Adipocyte (in vitro differentiated cells): Measurements from ENCODE around the gene ANKFN1.

ENCODE experiments used
- DNase-seq: peaks from one replicate; pipeline ENCODE4 v3.0.0-alpha.2; 2015; ENCODE audit warnings: low read depth
- H3K27me3 ChIP-seq: replicated peaks from 2 replicates; pipeline ENCODE4 v1.7.0; 2013; ENCODE audit warnings: mild to moderate bottlenecking, low read length, moderate library complexity; ENCODE audit not compliant: control insufficient read depth, insufficient read depth
- H3K36me3 ChIP-seq: 2 replicates; pipeline ENCODE4 v1.7.0; 2013; ENCODE audit warnings: low read length, mild to moderate bottlenecking, moderate library complexity; ENCODE audit not compliant: control insufficient read depth, insufficient read depth, severe bottlenecking
- H3K4me1 ChIP-seq: 2 replicates; pipeline ENCODE4 v1.7.0; 2013; ENCODE audit warnings: mild to moderate bottlenecking, low read length, moderate library complexity; ENCODE audit not compliant: control insufficient read depth, insufficient read depth
- H3K4me3 ChIP-seq: 2 replicates; pipeline ENCODE4 v1.7.0; 2013; ENCODE audit warnings: mild to moderate bottlenecking, low read length, moderate library complexity
- H3K9ac ChIP-seq: 2 replicates; pipeline ENCODE4 v1.7.0; 2013; ENCODE audit warnings: mild to moderate bottlenecking, low read length, moderate library complexity
- H3K9me3 ChIP-seq: 2 replicates; pipeline ENCODE4 v1.7.0; 2013; ENCODE audit warnings: mild to moderate bottlenecking, low read length, moderate library complexity; ENCODE audit not compliant: control insufficient read depth

The ANKFN1 gene

DNA sequence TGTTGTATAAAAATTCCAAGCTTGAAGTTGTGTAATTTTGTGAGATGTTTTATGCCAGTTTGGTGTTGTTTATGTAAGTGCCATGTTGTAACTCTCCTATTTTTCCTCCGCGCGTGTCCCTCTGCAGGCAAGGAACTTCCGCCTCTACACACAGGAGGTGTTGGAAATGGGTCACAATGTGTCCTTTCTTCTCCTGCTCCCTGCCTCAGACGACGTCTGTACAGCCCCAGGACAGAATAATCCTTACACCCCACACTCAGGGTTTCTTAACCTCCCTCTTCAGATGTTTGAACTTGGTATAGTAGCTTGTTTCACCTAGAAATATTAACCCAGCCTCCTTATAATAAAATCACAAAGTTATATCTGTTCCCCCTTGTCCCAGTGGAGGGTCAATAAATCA, 329.0 kb downstream of the ANKFN1 start:
- Histone ChIP-seq H3K9ac (no peak overlapping the region), H3K27me3 (no peaks in the 10 kb centered on the region), H3K4me3 (no peak overlapping the region), H3K4me1 (peaks cover 2% of the 10 kb centered on the region), H3K36me3 (no peaks in the 10 kb centered on the region), H3K9me3 (no peaks in the 10 kb centered on the region)
- DNase-seq: no peak

DNA sequence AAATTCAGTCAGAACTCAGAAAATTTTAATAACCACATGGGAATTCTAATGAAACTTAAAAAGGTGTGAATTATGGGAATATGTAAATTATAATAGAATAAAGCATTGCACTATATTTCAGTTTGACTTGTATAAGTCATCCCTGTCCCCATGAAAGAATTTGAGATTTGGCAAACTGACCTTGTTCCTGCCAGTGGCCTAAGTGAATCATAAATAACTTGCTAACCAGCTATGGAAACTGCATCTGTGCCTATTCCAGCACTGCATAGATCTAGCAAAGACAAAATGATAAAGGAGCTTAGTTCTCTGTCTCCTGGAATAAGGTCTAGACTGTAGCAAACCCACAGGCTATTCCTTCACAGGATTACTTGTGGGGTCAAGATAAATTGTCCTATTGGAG, 333.5 kb downstream of the ANKFN1 start:
- Histone ChIP-seq H3K27me3 (no peaks in the 10 kb centered on the region), H3K4me3 (no peak overlapping the region), H3K9ac (no peak overlapping the region), H3K9me3 (no peaks in the 10 kb centered on the region), H3K36me3 (no peaks in the 10 kb centered on the region), H3K4me1 (no peaks in the 10 kb centered on the region)
- no peak for DNase-seq

DNA sequence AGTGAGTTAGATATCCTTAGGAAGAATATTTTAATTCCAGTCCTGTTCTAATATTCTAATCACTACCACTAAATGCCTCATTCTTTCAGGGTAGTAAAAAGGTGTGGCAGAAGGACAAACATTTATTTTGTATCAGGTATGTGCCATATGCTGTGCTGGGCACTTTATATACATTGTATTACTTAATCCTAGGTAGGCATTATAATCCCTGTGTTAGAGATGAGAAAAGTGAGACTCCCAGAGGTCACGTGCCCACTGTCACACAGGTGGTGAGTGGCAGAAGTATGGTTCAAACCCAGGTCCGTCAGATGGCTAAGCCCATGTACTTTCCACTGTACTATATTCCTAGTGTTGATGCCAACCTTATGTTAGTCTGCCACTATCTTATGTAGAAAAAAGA, 335.5 kb downstream of the ANKFN1 start:
- Histone ChIP-seq H3K27me3 (no peaks in the 10 kb centered on the region), H3K36me3 (no peaks in the 10 kb centered on the region), H3K4me3 (no peak overlapping the region), H3K9ac (no peak overlapping the region), H3K4me1 (no peaks in the 10 kb centered on the region), H3K9me3 (no peaks in the 10 kb centered on the region)
- no peak for DNase-seq

DNA sequence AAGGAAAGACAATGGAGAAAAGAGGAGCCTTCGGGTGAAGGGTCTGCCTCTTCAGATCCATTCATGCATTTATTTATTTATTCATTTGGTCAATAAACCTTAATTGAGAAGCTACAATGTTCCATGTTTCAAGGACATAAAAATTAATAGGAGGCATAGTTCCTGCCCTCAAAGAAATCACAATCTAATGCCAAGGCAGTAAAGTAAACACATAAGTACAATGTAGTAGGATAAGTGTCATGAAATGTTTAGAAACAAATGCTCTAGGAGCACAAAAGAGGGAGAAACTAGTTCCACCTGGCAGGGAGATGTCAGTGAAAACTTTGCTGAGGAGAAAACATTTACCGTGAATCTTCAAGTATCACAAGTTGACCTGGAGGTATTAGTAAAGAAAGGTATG, 336.7 kb downstream of the ANKFN1 start:
- H3K4me1 ChIP-seq: no peaks in the 10 kb centered on the region
- no peaks in the 10 kb centered on the region for H3K27me3 ChIP-seq
- no peak for DNase-seq
- no peak overlapping the region for H3K9ac ChIP-seq
- no peaks in the 10 kb centered on the region for H3K36me3 ChIP-seq
- no peaks in the 10 kb centered on the region for H3K9me3 ChIP-seq
- H3K4me3 ChIP-seq: no peak overlapping the region

DNA sequence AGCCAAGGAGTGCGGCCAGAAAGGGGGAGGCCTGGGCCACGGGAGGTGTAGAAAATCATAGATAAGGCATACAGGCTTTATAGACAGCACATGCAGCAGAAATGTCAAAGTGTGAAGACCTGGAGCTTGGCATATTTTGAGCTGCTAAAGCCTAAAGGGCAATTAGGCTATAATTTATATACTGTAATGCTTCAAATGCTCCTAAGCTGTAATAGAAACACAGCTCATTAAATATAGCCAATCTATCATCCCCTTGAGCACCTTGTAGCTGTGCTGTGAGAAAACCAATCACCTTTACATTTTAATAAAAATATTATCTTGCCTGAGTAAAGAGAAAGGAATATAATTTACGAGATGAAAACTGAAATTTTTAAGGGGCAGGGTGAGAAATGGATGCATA, 342.3 kb downstream of the ANKFN1 start:
- no peak for DNase-seq
- H3K4me3 ChIP-seq: no peak overlapping the region

DNA sequence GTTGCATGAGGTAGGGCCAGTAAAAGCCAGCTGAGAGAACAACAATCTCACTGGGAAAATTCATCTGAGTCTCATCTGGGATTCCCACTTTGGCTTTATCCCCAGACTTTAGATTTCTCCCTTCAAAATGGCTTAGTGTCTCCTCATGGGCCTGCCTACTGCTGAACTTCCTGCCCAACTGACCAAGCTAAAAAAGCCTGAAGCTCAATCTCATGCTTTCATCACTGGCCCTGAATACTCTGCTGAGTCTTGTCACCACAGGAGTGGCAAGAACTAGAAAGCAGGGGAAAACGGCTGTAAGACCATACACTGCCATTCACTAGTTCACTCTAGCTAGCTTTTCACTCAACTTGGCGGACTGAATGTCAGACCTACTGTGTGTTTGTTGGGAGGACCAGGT, 343.9 kb downstream of the ANKFN1 start:
- no peak for DNase-seq
- H3K27me3 ChIP-seq: no peaks in the 10 kb centered on the region
- H3K9me3 ChIP-seq: no peaks in the 10 kb centered on the region

More for the DNA sequence above, 342.3 kb downstream of the ANKFN1 start:
- Histone ChIP-seq H3K36me3 (no peaks in the 10 kb centered on the region), H3K9me3 (no peaks in the 10 kb centered on the region), H3K27me3 (no peaks in the 10 kb centered on the region), H3K9ac (no peak overlapping the region), H3K4me1 (no peaks in the 10 kb centered on the region)

DNA sequence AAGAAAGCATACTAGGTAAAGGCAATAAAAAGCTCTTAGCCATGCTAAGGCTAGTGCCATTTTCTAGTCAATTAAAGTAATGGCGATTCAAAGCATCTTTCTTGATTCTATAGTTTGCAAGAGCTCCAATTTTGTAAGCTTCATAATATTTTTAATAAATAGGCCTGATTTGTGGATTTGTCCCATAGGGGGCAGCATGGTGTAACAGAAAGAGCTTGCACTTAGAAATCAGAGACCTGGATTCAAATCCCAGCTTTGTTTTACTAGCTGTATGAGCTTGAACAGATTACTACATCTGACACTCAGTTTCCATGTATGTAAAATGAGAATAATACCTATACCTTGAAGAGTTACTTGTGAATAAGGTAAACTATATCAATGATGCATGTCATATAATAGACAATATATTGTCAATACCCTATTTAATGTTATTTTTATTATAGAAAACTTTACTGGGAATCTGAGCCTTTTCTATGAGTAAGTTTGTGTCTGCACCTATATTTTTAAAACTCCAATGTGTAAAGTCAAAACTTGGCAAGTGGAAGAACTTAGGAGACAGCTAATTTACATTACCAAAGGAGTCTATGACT, 346.6 kb downstream of the ANKFN1 start:
- Histone ChIP-seq H3K36me3 (no peaks in the 10 kb centered on the region), H3K9ac (no peak overlapping the region), H3K4me3 (no peak overlapping the region), H3K9me3 (no peaks in the 10 kb centered on the region), H3K27me3 (no peaks in the 10 kb centered on the region), H3K4me1 (peaks cover 12% of the 10 kb centered on the region)
- DNase-seq: peak; percentile 48

More for the DNA sequence above, 343.9 kb downstream of the ANKFN1 start:
- no peaks in the 10 kb centered on the region for H3K36me3 ChIP-seq
- H3K9ac ChIP-seq: no peak overlapping the region
- H3K4me3 ChIP-seq: no peak overlapping the region
- H3K4me1 ChIP-seq: peaks cover 5% of the 10 kb centered on the region

DNA sequence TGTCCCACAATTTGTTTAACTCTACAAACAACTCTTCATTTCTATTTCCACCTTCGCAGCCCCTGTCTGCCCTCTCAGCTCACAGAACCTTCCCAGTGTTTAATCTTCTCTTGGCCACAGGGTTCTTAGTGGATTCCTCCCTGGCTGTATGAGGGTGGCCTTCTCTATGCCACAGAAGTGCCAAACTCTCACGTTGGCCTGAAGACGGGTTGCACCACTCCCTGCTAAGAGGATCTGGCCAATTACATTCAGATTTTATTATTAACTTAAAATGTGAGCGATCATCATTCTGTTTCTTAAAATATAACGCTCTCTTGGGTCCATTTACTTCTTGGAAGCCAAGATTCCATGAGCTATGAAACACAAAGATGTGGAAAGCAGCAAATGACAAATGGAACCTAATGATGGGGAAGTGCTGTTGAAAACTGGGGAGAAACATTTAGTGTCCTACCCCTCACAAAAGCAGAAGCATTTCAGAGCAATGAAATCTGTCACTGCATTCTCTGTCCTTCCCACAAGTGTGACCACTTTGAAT, 348.9 kb downstream of the ANKFN1 start:
- no peaks in the 10 kb centered on the region for H3K27me3 ChIP-seq
- DNase-seq: no peak
- H3K9ac ChIP-seq: no peak overlapping the region
- no peak overlapping the region for H3K4me3 ChIP-seq
- no peaks in the 10 kb centered on the region for H3K9me3 ChIP-seq
- no peaks in the 10 kb centered on the region for H3K36me3 ChIP-seq
- H3K4me1 ChIP-seq: peaks cover 12% of the 10 kb centered on the region

DNA sequence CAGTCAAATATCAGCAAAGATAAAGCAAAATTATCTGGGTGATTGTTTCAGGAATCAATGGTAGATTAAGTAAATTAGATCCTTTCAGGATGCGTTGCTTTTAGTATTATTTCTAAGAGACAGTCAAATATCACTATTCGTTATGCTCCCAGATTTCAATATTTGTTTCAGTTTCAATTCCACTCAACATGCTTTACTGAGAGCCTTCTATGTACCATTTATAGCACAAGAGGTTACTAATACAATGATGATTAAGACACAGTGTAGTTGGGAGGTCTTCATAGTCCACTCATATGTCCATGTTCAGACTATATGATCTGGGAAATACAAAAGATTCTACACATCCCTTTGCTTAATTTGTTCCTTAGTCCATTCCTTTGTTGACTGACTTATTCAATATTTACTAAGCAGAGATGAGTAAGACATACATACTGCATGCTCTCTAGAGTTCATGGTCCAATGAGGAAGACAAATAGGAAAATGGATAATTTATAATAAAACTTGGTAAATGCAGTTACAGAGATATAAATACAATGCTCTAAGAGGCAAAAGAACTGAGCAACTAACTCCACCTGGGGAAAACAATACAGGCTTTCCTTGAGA, 352.0 kb downstream of the ANKFN1 start:
- DNase-seq: no peak
- Histone ChIP-seq H3K4me3 (no peak overlapping the region), H3K36me3 (no peaks in the 10 kb centered on the region), H3K9me3 (no peaks in the 10 kb centered on the region), H3K27me3 (peaks cover 18% of the 10 kb centered on the region), H3K9ac (no peak overlapping the region), H3K4me1 (peaks cover 12% of the 10 kb centered on the region)

DNA sequence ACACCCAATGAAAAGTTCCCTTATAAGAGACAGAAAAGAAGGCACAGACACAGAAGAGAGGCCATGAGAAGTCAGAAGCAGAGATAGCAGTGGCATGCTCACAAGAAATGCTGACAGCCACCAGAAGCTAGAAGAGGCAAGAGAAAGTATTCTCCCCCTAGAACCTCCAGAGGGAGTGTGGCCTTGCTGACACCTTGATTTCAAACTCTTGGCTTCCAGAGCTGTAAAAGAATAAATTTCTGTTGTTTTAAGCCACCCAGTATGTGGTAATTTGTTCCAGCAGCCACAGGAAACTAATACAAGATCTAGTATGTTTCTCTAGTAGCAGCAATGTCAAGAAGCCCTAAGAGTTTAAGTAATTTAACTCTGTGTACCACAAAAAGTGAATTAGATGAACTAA, 353.1 kb downstream of the ANKFN1 start:
- H3K9ac ChIP-seq: no peak overlapping the region
- no peak for DNase-seq
- H3K4me3 ChIP-seq: no peak overlapping the region
- no peaks in the 10 kb centered on the region for H3K36me3 ChIP-seq
- no peaks in the 10 kb centered on the region for H3K9me3 ChIP-seq
- peaks cover 12% of the 10 kb centered on the region for H3K4me1 ChIP-seq
- peaks cover 18% of the 10 kb centered on the region for H3K27me3 ChIP-seq

DNA sequence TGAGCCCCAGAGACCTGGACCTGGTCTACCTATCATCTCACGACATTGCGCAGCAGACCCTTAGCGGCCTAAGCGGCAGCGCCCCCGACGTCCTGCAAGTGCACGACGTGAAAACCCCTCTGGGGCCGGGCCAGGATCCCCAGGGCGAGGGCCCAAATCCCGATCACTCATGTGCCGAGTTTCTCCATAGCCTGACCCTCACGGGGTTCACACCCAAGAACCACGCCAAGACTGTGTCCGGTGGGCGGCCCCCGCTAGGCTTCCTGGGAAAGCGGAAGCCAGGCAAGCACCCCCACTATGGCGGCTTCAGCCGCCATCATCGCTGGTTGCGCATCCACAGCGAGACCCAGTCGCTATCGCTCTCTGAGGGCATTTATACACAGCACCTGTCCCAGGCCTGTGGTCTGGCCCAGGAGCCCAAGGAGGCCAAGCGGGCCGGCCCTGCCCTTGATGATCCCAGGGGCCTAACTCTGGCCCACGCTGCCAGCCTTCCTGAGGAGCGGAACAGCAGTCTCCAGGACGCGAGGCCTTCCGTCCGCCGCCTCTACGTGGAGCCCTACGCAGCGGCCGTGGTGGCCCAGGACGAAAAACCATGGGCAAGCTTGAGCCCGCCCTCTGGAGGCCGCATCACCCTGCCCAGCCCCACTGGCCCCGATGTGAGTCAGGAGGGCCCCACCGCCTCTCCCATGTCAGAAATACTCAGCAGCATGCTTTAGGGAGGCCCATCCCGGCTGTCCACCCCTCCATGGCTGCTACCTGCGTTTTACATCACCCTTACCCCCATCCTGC, 357.5 kb downstream of the ANKFN1 start:
- Histone ChIP-seq H3K9ac (no peak overlapping the region), H3K4me1 (no peaks in the 10 kb centered on the region), H3K9me3 (no peaks in the 10 kb centered on the region), H3K27me3 (peaks cover 18% of the 10 kb centered on the region), H3K4me3 (no peak overlapping the region), H3K36me3 (no peaks in the 10 kb centered on the region)
- no peak for DNase-seq
